EH (cell line): ENCODE data around the gene MBTPS1.

ENCODE experiments used
- DNase-seq: peaks from one replicate; pipeline ENCODE4 v3.0.0-alpha.2; 2015; ENCODE audit warnings: low read depth

MBTPS1 gene

GRCh38 chr16:84116720-84117493 lies at the start of gene MBTPS1:
TSS of gene MBTPS1 (minus strand) at chr16:84116942. CDS start at chr16:84101783, 15,159 bp downstream.
- DNase-seq, result peak; percentile 98

GRCh38 chr16:84165746-84166145 lies 49.0 kb upstream of the MBTPS1 start:
- no peak for DNase-seq

GRCh38 chr16:84161801-84162200 lies 45.1 kb upstream of the MBTPS1 start:
- DNase-seq, result no peak

- no peak for DNase-seq
Measured at GRCh38 chr16:84161037-84161436, 44.3 kb upstream of the MBTPS1 start.

GRCh38 chr16:84159800-84160199 lies 43.1 kb upstream of the MBTPS1 start:
- no peak for DNase-seq

- DNase-seq, result no peak
Measured at GRCh38 chr16:84159007-84159406, 42.3 kb upstream of the MBTPS1 start.

GRCh38 chr16:84156342-84156784 lies 39.6 kb upstream of the MBTPS1 start:
- DNase-seq, result peak; percentile 37

- DNase-seq, result no peak
Measured at GRCh38 chr16:84155771-84156170, 39.0 kb upstream of the MBTPS1 start.

- DNase-seq, result no peak
Measured at GRCh38 chr16:84155226-84155625, 38.5 kb upstream of the MBTPS1 start.

- peak; percentile 21 for DNase-seq
Measured at GRCh38 chr16:84153660-84154214, 37.0 kb upstream of the MBTPS1 start.

- DNase-seq, result no peak
Measured at GRCh38 chr16:84150926-84151325, 34.2 kb upstream of the MBTPS1 start.

- DNase-seq, result peak; percentile 84
Measured at GRCh38 chr16:84144859-84145639, 28.3 kb upstream of the MBTPS1 start, which contains the start of the genes DNAAF1 and HSDL1. TSS of gene DNAAF1 (plus strand) at chr16:84145308. CDS start at chr16:84145441, 133 bp downstream. TSS of gene HSDL1 (minus strand) at chr16:84145177. CDS start at chr16:84131321, 13,856 bp downstream.

- DNase-seq, result peak; percentile 33
Measured at GRCh38 chr16:84144209-84144858, 27.6 kb upstream of the MBTPS1 start.

GRCh38 chr16:84143784-84144199 lies 27.1 kb upstream of the MBTPS1 start:
- no peak for DNase-seq

GRCh38 chr16:84143081-84143480 lies 26.3 kb upstream of the MBTPS1 start:
- DNase-seq, result no peak

- no peak for DNase-seq
Measured at GRCh38 chr16:84141143-84141670, 24.5 kb upstream of the MBTPS1 start.

GRCh38 chr16:84139628-84140258 lies 23.0 kb upstream of the MBTPS1 start:
- DNase-seq, result no peak

- peak; percentile 61 for DNase-seq
Measured at GRCh38 chr16:84138824-84139627, 22.3 kb upstream of the MBTPS1 start.

- DNase-seq, result no peak
Measured at GRCh38 chr16:84138500-84138823, 21.7 kb upstream of the MBTPS1 start.

GRCh38 chr16:84137769-84138357 lies 21.1 kb upstream of the MBTPS1 start:
- DNase-seq, result no peak
